Panc1 (cell line): ENCODE data around the gene ASB2.

Source experiments
- POLR2AphosphoS5 ChIP-seq: IDR thresholded peaks from 2 replicates; pipeline ENCODE4 v1.6.1; 2012; ENCODE audit warnings: mild to moderate bottlenecking, low read depth, low read length, moderate library complexity
- TF ChIP-seq, protein P1 (sequence below): fragments of 450-650 bp; IDR thresholded peaks from 2 replicates; pipeline ENCODE4 v1.5.1; 2017; ENCODE audit warnings: mild to moderate bottlenecking

DNA sequence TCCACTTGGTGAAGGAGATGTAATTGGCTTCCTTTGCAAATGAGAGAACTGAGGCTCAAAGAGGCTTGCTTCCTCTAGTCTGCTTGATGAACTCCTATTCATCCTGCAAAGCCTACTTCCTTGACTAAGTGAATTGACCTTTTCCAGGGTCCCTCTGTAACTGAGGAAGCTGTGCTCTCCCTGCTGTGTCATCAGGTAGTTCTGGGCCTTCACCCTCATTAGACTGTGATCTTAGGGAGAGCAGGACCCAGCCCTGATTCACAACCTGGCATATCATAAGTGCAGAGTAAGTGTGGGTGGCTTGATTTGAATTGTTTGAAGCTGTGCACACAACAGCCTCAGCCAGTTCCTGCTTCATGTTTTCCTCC, 16.3 kb downstream of the ASB2 start:
- TF ChIP-seq, protein P1, sequence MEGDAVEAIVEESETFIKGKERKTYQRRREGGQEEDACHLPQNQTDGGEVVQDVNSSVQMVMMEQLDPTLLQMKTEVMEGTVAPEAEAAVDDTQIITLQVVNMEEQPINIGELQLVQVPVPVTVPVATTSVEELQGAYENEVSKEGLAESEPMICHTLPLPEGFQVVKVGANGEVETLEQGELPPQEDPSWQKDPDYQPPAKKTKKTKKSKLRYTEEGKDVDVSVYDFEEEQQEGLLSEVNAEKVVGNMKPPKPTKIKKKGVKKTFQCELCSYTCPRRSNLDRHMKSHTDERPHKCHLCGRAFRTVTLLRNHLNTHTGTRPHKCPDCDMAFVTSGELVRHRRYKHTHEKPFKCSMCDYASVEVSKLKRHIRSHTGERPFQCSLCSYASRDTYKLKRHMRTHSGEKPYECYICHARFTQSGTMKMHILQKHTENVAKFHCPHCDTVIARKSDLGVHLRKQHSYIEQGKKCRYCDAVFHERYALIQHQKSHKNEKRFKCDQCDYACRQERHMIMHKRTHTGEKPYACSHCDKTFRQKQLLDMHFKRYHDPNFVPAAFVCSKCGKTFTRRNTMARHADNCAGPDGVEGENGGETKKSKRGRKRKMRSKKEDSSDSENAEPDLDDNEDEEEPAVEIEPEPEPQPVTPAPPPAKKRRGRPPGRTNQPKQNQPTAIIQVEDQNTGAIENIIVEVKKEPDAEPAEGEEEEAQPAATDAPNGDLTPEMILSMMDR: no peak
- TF ChIP-seq POLR2AphosphoS5: no peak
